ENCODE results near the gene IFT74.

IFT74 gene

DNA sequence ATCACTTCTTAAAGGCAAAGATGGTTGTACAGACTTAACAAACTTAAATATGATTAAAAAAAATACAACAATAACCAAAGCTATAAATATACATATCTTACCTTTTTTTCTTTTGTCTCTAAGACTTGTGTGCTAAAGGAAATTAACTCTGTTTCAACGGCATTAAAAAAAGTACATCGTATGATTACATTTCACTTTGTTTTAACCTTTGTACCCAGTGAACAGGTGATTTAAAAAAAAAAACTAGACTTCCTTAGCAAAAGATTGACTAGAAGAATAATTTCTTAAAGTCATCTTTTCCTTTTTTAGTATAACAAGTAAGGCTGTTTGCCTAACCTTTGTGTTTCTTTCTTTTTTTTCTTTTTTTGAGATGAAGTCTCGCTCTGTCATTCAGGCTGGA is 49.3 kb downstream of the IFT74 start, which contains the start of gene LRRC19:
LRRC19 (minus strand) TSS at position 182 of the 400 bp plus-strand sequence. CDS start 5,978 bp downstream, outside the sequence.
- DNase-seq (ENCODE audit: low read depth): no peak
- no peak within 1 kb of the TSS for H3K4me3 ChIP-seq (ENCODE audit: low read length)
- TF ChIP-seq, protein P1, sequence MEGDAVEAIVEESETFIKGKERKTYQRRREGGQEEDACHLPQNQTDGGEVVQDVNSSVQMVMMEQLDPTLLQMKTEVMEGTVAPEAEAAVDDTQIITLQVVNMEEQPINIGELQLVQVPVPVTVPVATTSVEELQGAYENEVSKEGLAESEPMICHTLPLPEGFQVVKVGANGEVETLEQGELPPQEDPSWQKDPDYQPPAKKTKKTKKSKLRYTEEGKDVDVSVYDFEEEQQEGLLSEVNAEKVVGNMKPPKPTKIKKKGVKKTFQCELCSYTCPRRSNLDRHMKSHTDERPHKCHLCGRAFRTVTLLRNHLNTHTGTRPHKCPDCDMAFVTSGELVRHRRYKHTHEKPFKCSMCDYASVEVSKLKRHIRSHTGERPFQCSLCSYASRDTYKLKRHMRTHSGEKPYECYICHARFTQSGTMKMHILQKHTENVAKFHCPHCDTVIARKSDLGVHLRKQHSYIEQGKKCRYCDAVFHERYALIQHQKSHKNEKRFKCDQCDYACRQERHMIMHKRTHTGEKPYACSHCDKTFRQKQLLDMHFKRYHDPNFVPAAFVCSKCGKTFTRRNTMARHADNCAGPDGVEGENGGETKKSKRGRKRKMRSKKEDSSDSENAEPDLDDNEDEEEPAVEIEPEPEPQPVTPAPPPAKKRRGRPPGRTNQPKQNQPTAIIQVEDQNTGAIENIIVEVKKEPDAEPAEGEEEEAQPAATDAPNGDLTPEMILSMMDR (conservative IDR thresholded peaks at IDR 0.05; ENCODE audit: low read length): no peak

DNA sequence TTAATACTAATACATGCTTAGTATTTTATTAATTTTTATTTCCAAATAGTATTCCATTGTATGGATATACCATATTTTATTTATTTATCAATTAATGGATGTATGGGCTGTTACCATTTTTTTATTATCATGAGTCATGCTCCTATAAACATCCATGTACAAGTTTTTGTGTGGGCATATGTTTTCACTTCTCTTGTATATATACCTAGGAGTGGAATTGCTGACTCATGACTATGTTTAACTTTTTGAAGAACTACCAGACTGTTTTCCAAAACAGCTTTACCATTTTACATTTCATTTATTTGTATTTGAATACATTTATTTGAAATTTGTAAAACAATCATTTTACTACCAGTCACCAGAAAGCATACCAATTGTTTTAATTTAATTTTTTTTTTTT is 63.4 kb downstream of the IFT74 start:
- TF ChIP-seq, protein P1 (conservative IDR thresholded peaks at IDR 0.05; ENCODE audit: low read length): no peak
- DNase-seq (ENCODE audit: low read depth): peak; percentile 8
- H3K4me3 ChIP-seq (ENCODE audit: low read length): no peak overlapping the region

DNA sequence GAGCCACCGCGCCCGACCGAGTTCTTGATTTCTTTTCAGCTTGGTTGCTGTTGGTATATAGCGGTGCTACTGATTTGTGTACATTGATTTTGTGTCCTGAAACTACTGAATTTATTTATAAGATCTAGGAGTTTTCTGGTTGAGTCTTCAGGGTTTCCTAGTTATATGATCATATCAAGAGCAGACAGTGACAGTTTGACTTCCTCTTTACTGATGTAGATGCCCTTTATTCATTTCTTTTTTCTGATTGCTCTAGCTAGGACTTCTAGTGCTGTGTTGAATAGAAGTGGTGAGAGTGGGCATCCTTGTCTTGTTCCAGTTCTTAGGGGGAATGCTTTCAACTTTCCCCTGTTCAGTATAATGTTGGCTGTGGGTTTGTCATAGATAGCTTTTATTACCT is 66.7 kb downstream of the IFT74 start:
- DNase-seq (ENCODE audit: low read depth): no peak
- H3K4me3 ChIP-seq (ENCODE audit: low read length): no peak overlapping the region
- TF ChIP-seq, protein P1 (conservative IDR thresholded peaks at IDR 0.05; ENCODE audit: low read length): no peak

DNA sequence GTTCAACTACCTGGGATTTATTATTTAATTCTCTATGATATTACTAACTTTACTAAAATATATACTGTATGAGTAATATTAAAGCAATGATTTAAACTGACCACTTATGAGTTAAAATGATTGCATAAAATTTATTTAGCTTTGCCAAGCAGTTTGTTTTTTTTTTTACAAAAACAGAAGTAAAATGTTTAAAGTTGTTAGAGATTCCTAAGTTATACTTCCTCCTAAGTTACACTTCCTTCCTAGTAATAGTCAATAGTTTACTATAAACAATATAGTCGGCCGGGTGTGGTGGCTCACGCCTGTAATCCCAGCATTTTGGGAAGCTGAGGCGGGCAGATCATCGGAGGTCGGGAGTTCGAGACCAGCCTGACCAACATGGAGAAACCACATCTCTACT is 73.0 kb downstream of the IFT74 start:
- no peak for DNase-seq (ENCODE audit: low read depth)
- TF ChIP-seq, protein P1 (conservative IDR thresholded peaks at IDR 0.05; ENCODE audit: low read length): no peak
- H3K4me3 ChIP-seq (ENCODE audit: low read length): no peak overlapping the region

DNA sequence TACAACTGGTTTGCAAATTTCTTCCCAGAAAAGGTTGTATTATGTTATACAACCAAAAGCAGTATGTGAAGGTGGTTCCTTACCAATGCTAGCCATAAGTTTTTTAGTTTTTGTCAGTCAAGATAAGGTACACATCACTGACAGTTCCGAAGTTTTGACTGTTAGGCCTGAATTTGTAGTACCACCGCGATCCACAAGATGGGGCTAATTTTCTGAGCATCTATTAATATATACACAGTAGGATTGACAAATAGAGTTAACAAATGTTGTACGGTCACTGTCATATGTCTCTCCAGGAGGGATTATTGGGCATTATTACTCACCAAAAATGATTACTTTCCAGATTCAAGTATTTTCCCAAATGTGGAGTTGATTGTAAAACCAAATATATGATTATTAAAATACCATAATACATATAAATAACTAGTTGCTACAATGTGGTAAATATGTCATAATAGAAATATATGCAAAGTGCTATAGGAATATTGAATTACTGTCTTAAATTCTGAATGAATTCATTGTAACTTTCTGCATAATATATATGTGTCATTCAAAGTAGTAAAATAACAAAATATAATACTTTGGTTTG is 77.7 kb downstream of the IFT74 start:
- DNase-seq (ENCODE audit: low read depth): peak; percentile 44
- H3K4me3 ChIP-seq (ENCODE audit: low read length): no peak overlapping the region
- TF ChIP-seq, protein P1 (conservative IDR thresholded peaks at IDR 0.05; ENCODE audit: low read length): peak; percentile 93

DNA sequence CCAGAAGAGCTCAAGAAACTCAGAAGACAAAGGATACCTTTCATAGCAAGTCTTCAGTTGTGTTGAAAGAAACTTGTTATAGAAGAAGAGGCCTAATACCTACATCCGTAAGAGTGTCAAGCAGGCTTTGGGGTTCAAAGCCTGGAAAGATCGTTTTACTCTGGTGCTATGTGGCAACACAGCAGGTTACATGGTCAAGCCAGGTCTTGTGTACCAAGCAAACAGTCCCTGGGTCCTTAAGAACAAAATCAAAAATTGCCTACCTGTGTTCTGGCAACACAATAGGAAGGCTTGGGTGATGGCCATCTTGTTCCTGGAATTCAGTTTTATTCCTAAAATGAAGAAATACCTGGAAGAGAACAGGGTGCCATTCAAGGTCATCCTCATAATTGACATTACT is 81.3 kb downstream of the IFT74 start:
- TF ChIP-seq, protein P1 (conservative IDR thresholded peaks at IDR 0.05; ENCODE audit: low read length): no peak
- no peak overlapping the region for H3K4me3 ChIP-seq (ENCODE audit: low read length)
- no peak for DNase-seq (ENCODE audit: low read depth)

DNA sequence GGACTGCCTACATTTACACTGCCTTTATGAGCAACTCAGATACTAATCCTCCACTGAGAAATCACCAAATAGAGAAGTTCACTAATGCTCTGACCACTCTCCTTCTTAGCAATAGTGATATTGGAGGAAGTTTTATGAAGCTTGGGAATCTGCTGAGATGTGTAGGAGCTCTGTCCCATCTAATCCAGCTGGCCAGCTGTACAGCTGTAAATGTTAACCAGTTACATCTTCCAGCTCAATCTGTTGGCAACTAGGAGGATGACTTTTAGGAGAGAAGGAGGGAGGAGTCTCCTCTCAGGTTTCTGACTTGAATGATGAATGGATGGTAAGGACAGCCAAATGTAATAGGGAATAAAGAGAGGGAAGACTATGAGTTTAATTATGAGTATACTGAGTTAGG is 85.5 kb downstream of the IFT74 start:
- TF ChIP-seq, protein P1 (conservative IDR thresholded peaks at IDR 0.05; ENCODE audit: low read length): no peak
- H3K4me3 ChIP-seq (ENCODE audit: low read length): no peak overlapping the region
- DNase-seq (ENCODE audit: low read depth): no peak

All from AG10803 (cell line).